ENCODE results near the gene SLC25A46.

GRCh38 chr5:110702704-110703103 lies 36.1 kb upstream of the SLC25A46 start:
- TF ChIP-seq, protein P1, sequence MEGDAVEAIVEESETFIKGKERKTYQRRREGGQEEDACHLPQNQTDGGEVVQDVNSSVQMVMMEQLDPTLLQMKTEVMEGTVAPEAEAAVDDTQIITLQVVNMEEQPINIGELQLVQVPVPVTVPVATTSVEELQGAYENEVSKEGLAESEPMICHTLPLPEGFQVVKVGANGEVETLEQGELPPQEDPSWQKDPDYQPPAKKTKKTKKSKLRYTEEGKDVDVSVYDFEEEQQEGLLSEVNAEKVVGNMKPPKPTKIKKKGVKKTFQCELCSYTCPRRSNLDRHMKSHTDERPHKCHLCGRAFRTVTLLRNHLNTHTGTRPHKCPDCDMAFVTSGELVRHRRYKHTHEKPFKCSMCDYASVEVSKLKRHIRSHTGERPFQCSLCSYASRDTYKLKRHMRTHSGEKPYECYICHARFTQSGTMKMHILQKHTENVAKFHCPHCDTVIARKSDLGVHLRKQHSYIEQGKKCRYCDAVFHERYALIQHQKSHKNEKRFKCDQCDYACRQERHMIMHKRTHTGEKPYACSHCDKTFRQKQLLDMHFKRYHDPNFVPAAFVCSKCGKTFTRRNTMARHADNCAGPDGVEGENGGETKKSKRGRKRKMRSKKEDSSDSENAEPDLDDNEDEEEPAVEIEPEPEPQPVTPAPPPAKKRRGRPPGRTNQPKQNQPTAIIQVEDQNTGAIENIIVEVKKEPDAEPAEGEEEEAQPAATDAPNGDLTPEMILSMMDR (conservative IDR thresholded peaks at IDR 0.05; ENCODE audit: low read depth, low read length), result no peak
- no peak for TF ChIP-seq EZH2phosphoT487 (IDR thresholded peaks at IDR 0.05; ENCODE audit: borderline replicate concordance, low read length)
- TF ChIP-seq EZH2 (IDR thresholded peaks at IDR 0.05; ENCODE audit: low read length, unreplicated experiment), result no peak

Data from PC-3 (cell line).